ENCODE results near the gene DAAM1.

DNA sequence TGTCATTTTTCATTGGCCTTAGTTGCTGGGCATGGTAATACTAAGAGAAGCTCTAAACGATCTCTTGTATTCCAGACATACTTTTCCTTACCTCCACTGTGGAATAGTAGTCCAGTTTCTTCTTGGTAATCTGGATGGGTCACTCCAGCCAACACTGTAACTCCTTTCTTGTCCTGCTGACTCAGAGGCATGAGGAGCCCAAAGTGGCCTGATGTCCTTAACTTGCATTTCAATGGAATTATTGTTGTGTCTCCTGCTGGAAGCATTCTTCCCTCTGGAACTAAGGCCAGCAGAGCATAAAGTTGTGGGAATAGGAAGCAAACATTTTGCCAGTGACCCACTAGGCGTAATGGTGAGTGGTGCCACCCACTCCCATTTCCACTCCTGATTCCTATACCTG, 33.1 kb downstream of the DAAM1 start:
- TF ChIP-seq, protein P1, sequence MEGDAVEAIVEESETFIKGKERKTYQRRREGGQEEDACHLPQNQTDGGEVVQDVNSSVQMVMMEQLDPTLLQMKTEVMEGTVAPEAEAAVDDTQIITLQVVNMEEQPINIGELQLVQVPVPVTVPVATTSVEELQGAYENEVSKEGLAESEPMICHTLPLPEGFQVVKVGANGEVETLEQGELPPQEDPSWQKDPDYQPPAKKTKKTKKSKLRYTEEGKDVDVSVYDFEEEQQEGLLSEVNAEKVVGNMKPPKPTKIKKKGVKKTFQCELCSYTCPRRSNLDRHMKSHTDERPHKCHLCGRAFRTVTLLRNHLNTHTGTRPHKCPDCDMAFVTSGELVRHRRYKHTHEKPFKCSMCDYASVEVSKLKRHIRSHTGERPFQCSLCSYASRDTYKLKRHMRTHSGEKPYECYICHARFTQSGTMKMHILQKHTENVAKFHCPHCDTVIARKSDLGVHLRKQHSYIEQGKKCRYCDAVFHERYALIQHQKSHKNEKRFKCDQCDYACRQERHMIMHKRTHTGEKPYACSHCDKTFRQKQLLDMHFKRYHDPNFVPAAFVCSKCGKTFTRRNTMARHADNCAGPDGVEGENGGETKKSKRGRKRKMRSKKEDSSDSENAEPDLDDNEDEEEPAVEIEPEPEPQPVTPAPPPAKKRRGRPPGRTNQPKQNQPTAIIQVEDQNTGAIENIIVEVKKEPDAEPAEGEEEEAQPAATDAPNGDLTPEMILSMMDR (conservative IDR thresholded peaks at IDR 0.05 in 1 of 2, IDR thresholded peaks at IDR 0.05 in 1 of 2; ENCODE audit: extremely low read depth in 1 of 2, insufficient read depth in 1 of 2, low read depth in 1 of 2, low read length in 2 of 2): no peak
- no peak for TF ChIP-seq EZH2 (IDR thresholded peaks at IDR 0.05; ENCODE audit: borderline replicate concordance, low read length)
